Uterus (tissue), 4 donors: ENCODE measurements around the gene C20orf204. TPM values are rescaled to one million over a fixed set of nuclear protein-coding genes. Genes with fewer than 3 reads are reported as not detected.

ENCODE experiments used
- DNase-seq, 2 donors: peaks; one replicate each; pipeline ENCODE4 v3.0.0-alpha.2; 2019 to 2020
- H3K27ac ChIP-seq, 2 donors: fragments of 200-600 bp; sonication (generic); 1 replicate in 1 of 2; 2 replicates in 1 of 2; pipeline ENCODE4 v1.5.1; 2016 to 2018
- H3K27me3 ChIP-seq, 2 donors: fragments of 200-600 bp; sonication (generic); one replicate each; pipeline ENCODE4 v1.5.1; 2018 to 2019; ENCODE audit warnings: control low read depth in 1 of 2
- H3K36me3 ChIP-seq, 2 donors: fragments of 200-600 bp; sonication (generic); one replicate each; pipeline ENCODE4 v1.5.1; 2019; ENCODE audit warnings: control low read depth in 1 of 2
- H3K4me1 ChIP-seq, 2 donors: fragments of 200-600 bp; sonication (generic); one replicate each; pipeline ENCODE4 v1.5.1; 2018 to 2019; ENCODE audit warnings: control low read depth in 1 of 2
- H3K4me3 ChIP-seq, 2 donors: fragments of 200-600 bp; sonication (generic); 1 replicate in 1 of 2; 2 replicates in 1 of 2; pipeline ENCODE4 v1.5.1; 2018 to 2019; ENCODE audit warnings: mild to moderate bottlenecking in 1 of 2
- H3K9me3 ChIP-seq, 2 donors: fragments of 200-600 bp; sonication (generic); one replicate each; pipeline ENCODE4 v1.5.1; 2019; ENCODE audit warnings: control low read depth in 1 of 2
- POLR2A ChIP-seq, 2 donors: fragments of 450-650 bp; IDR thresholded peaks; one replicate each; pipeline ENCODE4 v1.6.1; 2016; ENCODE audit warnings: antibody characterized with exemption in 2 of 2, mild to moderate bottlenecking in 1 of 2, moderate library complexity in 1 of 2
- intact Hi-C: fragments of 100-400 bp; cut with DNase I; formaldehyde crosslinking; loops from one replicate; pipeline ENCODE4 v1.15.1; 2023; ENCODE audit warnings: low total_unique reads
- total RNA-seq, 4 donors: library from RNA; depleted of rRNA in 3 of 4; stranded (reverse); fragments of >200 nt in 3 of 4; gene quantifications; one replicate each; pipeline versions ENCODE4 v1.1.0 to v1.2.4, GENCODE V29; 2014 to 2023
- TF ChIP-seq, protein P1 (sequence below), 4 experiments: fragments of 200-600 bp in 2 of 4; fragments of 450-650 bp in 2 of 4; sonication (generic) in 2 of 4; IDR thresholded peaks; one replicate each; pipeline ENCODE4 v1.5.1; 2016 to 2019; ENCODE audit warnings: antibody characterized with exemption in 4 of 4, mild to moderate bottlenecking in 2 of 4, moderate library complexity in 1 of 4
- donor health status: DM: yes; HTN: yes; CAD: no.

C20orf204 gene
- total RNA-seq, 4 donors from 2014 or later, result 0.26 to 2.9 (median 1.9) TPM; not detected in 1

- Histone ChIP-seq H3K36me3 (no peaks in the 10 kb centered on the region), H3K27me3 (peaks cover 0 to 10% of the 10 kb centered on the region in 2 donors), H3K4me1 (peaks cover 0 to 3% of the 10 kb centered on the region in 2 donors), H3K4me3 (no peak overlapping the region), H3K27ac (no peak overlapping the region), H3K9me3 (no peaks in the 10 kb centered on the region)
- DNase-seq, result no peak
- TF ChIP-seq, protein P1, sequence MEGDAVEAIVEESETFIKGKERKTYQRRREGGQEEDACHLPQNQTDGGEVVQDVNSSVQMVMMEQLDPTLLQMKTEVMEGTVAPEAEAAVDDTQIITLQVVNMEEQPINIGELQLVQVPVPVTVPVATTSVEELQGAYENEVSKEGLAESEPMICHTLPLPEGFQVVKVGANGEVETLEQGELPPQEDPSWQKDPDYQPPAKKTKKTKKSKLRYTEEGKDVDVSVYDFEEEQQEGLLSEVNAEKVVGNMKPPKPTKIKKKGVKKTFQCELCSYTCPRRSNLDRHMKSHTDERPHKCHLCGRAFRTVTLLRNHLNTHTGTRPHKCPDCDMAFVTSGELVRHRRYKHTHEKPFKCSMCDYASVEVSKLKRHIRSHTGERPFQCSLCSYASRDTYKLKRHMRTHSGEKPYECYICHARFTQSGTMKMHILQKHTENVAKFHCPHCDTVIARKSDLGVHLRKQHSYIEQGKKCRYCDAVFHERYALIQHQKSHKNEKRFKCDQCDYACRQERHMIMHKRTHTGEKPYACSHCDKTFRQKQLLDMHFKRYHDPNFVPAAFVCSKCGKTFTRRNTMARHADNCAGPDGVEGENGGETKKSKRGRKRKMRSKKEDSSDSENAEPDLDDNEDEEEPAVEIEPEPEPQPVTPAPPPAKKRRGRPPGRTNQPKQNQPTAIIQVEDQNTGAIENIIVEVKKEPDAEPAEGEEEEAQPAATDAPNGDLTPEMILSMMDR (IDR thresholded peaks at IDR 0.05), result no peak
- TF ChIP-seq POLR2A (IDR thresholded peaks at IDR 0.05), result no peak
- intact Hi-C loops, result no loop called here
Measured at GRCh38 chr20:64032706-64033624, 3.0 kb upstream of the C20orf204 start.

GRCh38 chr20:64033981-64034493 lies 1.9 kb upstream of the C20orf204 start:
- Histone ChIP-seq H3K27ac (no peak overlapping the region), H3K9me3 (no peaks in the 10 kb centered on the region), H3K4me1 (peaks cover 0 to 13% of the 10 kb centered on the region in 2 donors), H3K27me3 (peaks cover 0 to 12% of the 10 kb centered on the region in 2 donors), H3K36me3 (no peaks in the 10 kb centered on the region), H3K4me3 (no peak overlapping the region)
- DNase-seq, result no peak
- no peak for TF ChIP-seq POLR2A (IDR thresholded peaks at IDR 0.05)
- TF ChIP-seq, protein P1 (IDR thresholded peaks at IDR 0.05), result no peak
- intact Hi-C loops, result no loop called here

DNA sequence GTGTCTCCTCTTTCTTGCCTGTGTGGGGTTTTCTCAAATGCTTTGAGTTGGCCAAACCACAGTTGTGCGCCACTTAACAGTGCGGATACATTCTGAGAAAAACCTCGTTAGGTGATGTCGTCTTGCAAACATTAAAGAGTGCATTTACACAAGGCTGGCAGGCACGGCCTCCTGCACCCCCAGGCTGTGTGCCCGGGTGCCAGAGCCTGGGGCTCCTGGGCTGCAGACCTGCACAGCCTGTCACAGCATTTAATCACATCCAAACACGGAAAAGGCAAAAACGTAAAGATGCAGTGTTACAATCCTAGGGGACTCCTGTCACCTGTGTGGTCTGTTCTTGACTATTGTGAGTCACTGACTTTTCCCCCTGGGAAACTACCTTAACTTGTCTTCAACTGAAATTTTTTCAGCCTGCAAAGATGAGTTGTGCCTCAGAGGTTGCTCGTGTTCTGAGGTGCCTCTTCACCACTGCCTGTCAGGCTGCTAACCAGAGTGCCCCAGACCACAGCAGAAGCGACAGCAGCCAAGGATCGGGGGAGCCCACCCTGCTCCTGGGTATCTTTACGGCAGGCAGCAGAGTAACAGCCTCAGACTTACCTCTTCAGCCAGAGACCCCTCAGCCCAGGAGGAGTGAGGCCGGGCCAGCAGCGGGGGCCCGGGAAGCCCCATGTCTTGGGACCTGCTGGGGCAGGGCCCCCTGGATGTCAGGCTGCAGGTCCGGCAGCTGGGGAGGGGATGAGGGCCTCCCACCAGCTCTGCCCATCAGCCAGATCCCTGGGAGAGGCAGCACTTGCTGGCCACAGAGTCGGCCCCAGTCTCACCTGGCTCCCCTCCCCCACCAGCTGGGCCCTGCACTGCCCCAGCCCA lies 683 bp upstream of the C20orf204 start:
- DNase-seq, result no peak
- peaks cover 0 to 21% of the 10 kb centered on the region in 2 donors for H3K27me3 ChIP-seq

GRCh38 chr20:64036346-64037198 lies 590 bp downstream of the C20orf204 start:
- intact Hi-C loops, result no loop called here

More for the DNA sequence above, 683 bp upstream of the C20orf204 start:
- no peak overlapping the region for H3K27ac ChIP-seq
- no peak overlapping the region for H3K4me3 ChIP-seq
- TF ChIP-seq, protein P1 (IDR thresholded peaks at IDR 0.05), result no peak
- no peak for TF ChIP-seq POLR2A (IDR thresholded peaks at IDR 0.05)
- intact Hi-C loops, result no loop called here
- H3K4me1 ChIP-seq, result peaks cover 0 to 16% of the 10 kb centered on the region in 2 donors
- no peaks in the 10 kb centered on the region for H3K36me3 ChIP-seq
- no peaks in the 10 kb centered on the region for H3K9me3 ChIP-seq

More at GRCh38 chr20:64036346-64037198, 590 bp downstream of the C20orf204 start:
- TF ChIP-seq, protein P1 (IDR thresholded peaks at IDR 0.05), result no peak
- no peak for TF ChIP-seq POLR2A (IDR thresholded peaks at IDR 0.05)
- Histone ChIP-seq H3K36me3 (no peaks in the 10 kb centered on the region), H3K4me3 (no peak overlapping the region), H3K4me1 (peaks cover 0 to 16% of the 10 kb centered on the region in 2 donors), H3K27me3 (peaks cover 0 to 33% of the 10 kb centered on the region in 2 donors), H3K27ac (no peak overlapping the region), H3K9me3 (no peaks in the 10 kb centered on the region)
- DNase-seq, result no peak
